HepG2 (cell line): ENCODE results near the gene PRR29. TPM values are rescaled to one million over a fixed set of nuclear protein-coding genes. Genes with fewer than 3 reads are reported as not detected.

Source experiments
- CC2D1A ChIP-seq: sonication (generic); formaldehyde crosslinking; IDR thresholded peaks from 2 replicates; pipeline ENCODE4 v1.8.1; 2023; ENCODE audit warnings: mild to moderate bottlenecking, missing genetic modification reagents
- CEBPB ChIP-seq: IDR thresholded peaks from 2 replicates; pipeline ENCODE4 v1.6.1; 2011; ENCODE audit warnings: low read depth, low read length, improper control_type of control experiment, borderline replicate concordance
- CHCHD3 ChIP-seq: sonication (generic); formaldehyde crosslinking; IDR thresholded peaks from 2 replicates; pipeline ENCODE4 v1.8.0; 2022; ENCODE audit warnings: mild to moderate bottlenecking, missing genetic modification reagents, moderate library complexity
- CREB1 ChIP-seq, 2 experiments: fragments of 450-650 bp in 1 of 2; IDR thresholded peaks; 2 replicates each; pipeline ENCODE4 v1.6.1; 2016 to 2017; ENCODE audit warnings: control low read depth in 1 of 2, mild to moderate bottlenecking in 1 of 2, missing compliant biosample characterization in 1 of 2, missing genetic modification characterization in 1 of 2
- FOSL2 ChIP-seq: sonication (generic); formaldehyde crosslinking; IDR thresholded peaks from 2 replicates; pipeline ENCODE4 v1.4.0; 2020; ENCODE audit warnings: missing genetic modification reagents
- NCOR1 ChIP-seq: fragments of 200-600 bp; sonication (generic); IDR thresholded peaks from 2 replicates; pipeline ENCODE4 v1.7.0; 2017; ENCODE audit warnings: antibody characterized with exemption, low read length, borderline replicate concordance
- NR2F6 ChIP-seq, 2 experiments: IDR thresholded peaks; 2 replicates each; pipeline ENCODE4 v1.6.1; 2016; ENCODE audit warnings: antibody characterized with exemption in 1 of 2, mild to moderate bottlenecking in 1 of 2
- PCBP1 ChIP-seq: fragments of 200-400 bp; formaldehyde crosslinking; IDR thresholded peaks from 2 replicates; pipeline ENCODE4 v1.6.1; 2017; ENCODE audit warnings: mild to moderate bottlenecking, low read depth, low read length, borderline replicate concordance
- SOX6 ChIP-seq, 2 experiments: fragments of 450-650 bp in 1 of 2; sonication (generic) in 1 of 2; formaldehyde crosslinking in 1 of 2; IDR thresholded peaks; 2 replicates each; pipeline versions ENCODE4 v1.4.0 to v1.6.1; 2017 to 2020; ENCODE audit warnings: antibody characterized with exemption in 1 of 2, mild to moderate bottlenecking in 1 of 2, missing genetic modification reagents in 1 of 2
- SPEN ChIP-seq: sonication (generic); formaldehyde crosslinking; IDR thresholded peaks from 2 replicates; pipeline ENCODE4 v1.5.1; 2020; ENCODE audit warnings: low read depth, mild to moderate bottlenecking, missing genetic modification reagents
- SRSF1 ChIP-seq: fragments of 200-400 bp; formaldehyde crosslinking; optimal IDR thresholded peaks from 2 replicates; pipeline ENCODE3; 2017; ENCODE audit warnings: mild to moderate bottlenecking, low read depth, low read length, moderate library complexity
- YY1 ChIP-seq: IDR thresholded peaks from 2 replicates; pipeline ENCODE4 v1.6.1; 2011; ENCODE audit warnings: low read length, low read depth, moderate library complexity, mild to moderate bottlenecking; ENCODE audit not compliant: insufficient read depth, insufficient replicate concordance
- ZFP1 ChIP-seq: IDR thresholded peaks from 2 replicates; pipeline ENCODE4 v1.6.1; 2016
- ZFP82 ChIP-seq: sonication (generic); formaldehyde crosslinking; IDR thresholded peaks from 2 replicates; pipeline ENCODE4 v1.5.1; 2020; ENCODE audit warnings: mild to moderate bottlenecking, missing genetic modification reagents, borderline replicate concordance
- ZMYM2 ChIP-seq: sonication (generic); formaldehyde crosslinking; IDR thresholded peaks from 2 replicates; pipeline ENCODE4 v1.8.0; 2022; ENCODE audit warnings: mild to moderate bottlenecking, missing genetic modification reagents
- ZNF33A ChIP-seq: sonication (generic); formaldehyde crosslinking; IDR thresholded peaks from 2 replicates; pipeline ENCODE4 v1.5.1; 2020; ENCODE audit warnings: missing genetic modification reagents, mild to moderate bottlenecking, moderate library complexity, borderline replicate concordance
- ZNF432 ChIP-seq: sonication (generic); formaldehyde crosslinking; IDR thresholded peaks from 2 replicates; pipeline ENCODE4 v1.5.0; 2020; ENCODE audit warnings: missing genetic modification reagents, mild to moderate bottlenecking, borderline replicate concordance
- polyA plus RNA-seq, 8 experiments: library from polyadenylated mRNA; depleted of rRNA in 3 of 8; stranded (reverse) in 7 of 8; unstranded in 1 of 8; fragments of >200 nt; fragmentation: Illumina TruSeq in 4 of 8; extraction: Trizol in 4 of 8; gene quantifications; 2 replicates each; pipeline versions ENCODE4 v1.2.1 to v1.2.3, GENCODE V29; 2011 to 2016; ENCODE audit warnings: low read depth in 4 of 8, missing spikeins in 1 of 8, mixed read lengths in 1 of 8; ENCODE audit not compliant: insufficient read depth in 1 of 8
- total RNA-seq, 5 experiments: library from RNA; depleted of rRNA; stranded (reverse); fragments of >200 nt; fragmentation: Illumina TruSeq; extraction: Trizol; gene quantifications; 2 replicates each; pipeline ENCODE4 v1.2.3, GENCODE V29; 2016; ENCODE audit warnings: low read depth in 1 of 5
- TF ChIP-seq, protein P1 (sequence below): sonication (generic); formaldehyde crosslinking; IDR thresholded peaks from 2 replicates; pipeline ENCODE4 v1.4.0; 2020; ENCODE audit warnings: missing genetic modification reagents, borderline replicate concordance
- TF ChIP-seq, protein P2 (sequence below): sonication (generic); formaldehyde crosslinking; conservative IDR thresholded peaks from 2 replicates; pipeline ENCODE4 v1.4.0; 2020; ENCODE audit warnings: mild to moderate bottlenecking, missing genetic modification reagents, moderate library complexity
- TF ChIP-seq, protein P3 (sequence below): sonication (generic); formaldehyde crosslinking; IDR thresholded peaks from 2 replicates; pipeline ENCODE4 v1.8.0; 2022; ENCODE audit warnings: missing genetic modification reagents, low read depth, mild to moderate bottlenecking, borderline replicate concordance
- TF ChIP-seq, protein P4 (sequence below): sonication (generic); formaldehyde crosslinking; conservative IDR thresholded peaks from 2 replicates; pipeline ENCODE4 v1.4.0; 2020; ENCODE audit warnings: missing genetic modification reagents

Gene PRR29
- total and polyA plus RNA-seq, 2 of the 13 experiments (the other 11 are each of a cell fraction or from before 2014, with no cell fraction given): 0.07 to 0.20 TPM

DNA sequence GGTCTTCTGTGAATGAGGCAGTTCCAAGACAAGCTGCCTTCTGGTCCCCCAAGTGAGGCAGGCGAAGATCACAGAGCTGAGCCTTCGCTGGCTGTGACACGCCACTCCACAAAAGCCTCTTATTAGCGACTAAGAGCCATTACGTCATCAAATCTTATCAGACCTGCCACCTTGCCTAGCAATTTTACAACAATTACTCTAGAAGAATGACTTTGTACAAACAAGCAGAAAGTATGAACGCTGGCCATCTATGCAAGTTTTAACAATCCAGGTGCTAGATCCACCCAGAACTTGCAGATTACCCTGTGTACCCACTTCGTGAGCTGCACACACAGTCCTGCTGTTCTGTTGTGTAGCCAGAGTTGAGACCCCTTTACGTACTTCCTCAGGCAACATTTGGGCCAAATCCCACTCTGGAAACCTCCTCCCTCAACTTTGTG is 26.1 kb downstream of the PRR29 start (continued):
- TF ChIP-seq, protein P1, sequence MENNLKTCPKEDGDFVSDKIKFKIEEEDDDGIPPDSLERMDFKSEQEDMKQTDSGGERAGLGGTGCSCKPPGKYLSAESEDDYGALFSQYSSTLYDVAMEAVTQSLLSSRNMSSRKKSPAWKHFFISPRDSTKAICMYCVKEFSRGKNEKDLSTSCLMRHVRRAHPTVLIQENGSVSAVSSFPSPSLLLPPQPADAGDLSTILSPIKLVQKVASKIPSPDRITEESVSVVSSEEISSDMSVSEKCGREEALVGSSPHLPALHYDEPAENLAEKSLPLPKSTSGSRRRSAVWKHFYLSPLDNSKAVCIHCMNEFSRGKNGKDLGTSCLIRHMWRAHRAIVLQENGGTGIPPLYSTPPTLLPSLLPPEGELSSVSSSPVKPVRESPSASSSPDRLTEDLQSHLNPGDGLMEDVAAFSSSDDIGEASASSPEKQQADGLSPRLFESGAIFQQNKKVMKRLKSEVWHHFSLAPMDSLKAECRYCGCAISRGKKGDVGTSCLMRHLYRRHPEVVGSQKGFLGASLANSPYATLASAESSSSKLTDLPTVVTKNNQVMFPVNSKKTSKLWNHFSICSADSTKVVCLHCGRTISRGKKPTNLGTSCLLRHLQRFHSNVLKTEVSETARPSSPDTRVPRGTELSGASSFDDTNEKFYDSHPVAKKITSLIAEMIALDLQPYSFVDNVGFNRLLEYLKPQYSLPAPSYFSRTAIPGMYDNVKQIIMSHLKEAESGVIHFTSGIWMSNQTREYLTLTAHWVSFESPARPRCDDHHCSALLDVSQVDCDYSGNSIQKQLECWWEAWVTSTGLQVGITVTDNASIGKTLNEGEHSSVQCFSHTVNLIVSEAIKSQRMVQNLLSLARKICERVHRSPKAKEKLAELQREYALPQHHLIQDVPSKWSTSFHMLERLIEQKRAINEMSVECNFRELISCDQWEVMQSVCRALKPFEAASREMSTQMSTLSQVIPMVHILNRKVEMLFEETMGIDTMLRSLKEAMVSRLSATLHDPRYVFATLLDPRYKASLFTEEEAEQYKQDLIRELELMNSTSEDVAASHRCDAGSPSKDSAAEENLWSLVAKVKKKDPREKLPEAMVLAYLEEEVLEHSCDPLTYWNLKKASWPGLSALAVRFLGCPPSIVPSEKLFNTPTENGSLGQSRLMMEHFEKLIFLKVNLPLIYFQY (CRISPR knock-in tag): no peak
- TF ChIP-seq NR2F6 (IDR thresholded peaks at IDR 0.05) (no peak), NR2F6 (CRISPR knock-in tag; IDR thresholded peaks at IDR 0.05) (no peak), ZNF33A (no peak), SRSF1 (no peak), FOSL2 (CRISPR knock-in tag) (no peak), CHCHD3 (CRISPR knock-in tag) (no peak), ZNF432 (CRISPR knock-in tag) (no peak), CC2D1A (CRISPR knock-in tag) (no peak), ZMYM2 (CRISPR knock-in tag) (no peak), CEBPB (0 out of 2 replicates have a peak, but pooled peaks have one; percentile 13), NCOR1 (no peak), ZFP1 (CRISPR knock-in tag) (no peak), SPEN (CRISPR knock-in tag) (no peak), YY1 (no peak), PCBP1 (no peak), ZFP82 (CRISPR knock-in tag) (0 out of 2 replicates have a peak, but pooled peaks have one; percentile 7), CREB1 (IDR thresholded peaks at IDR 0.05) (peak; percentile 89), CREB1 (CRISPR knock-in tag; IDR thresholded peaks at IDR 0.05) (no peak), SOX6 (IDR thresholded peaks at IDR 0.05) (no peak), SOX6 (CRISPR knock-in tag; IDR thresholded peaks at IDR 0.05) (no peak)
- TF ChIP-seq, protein P2, sequence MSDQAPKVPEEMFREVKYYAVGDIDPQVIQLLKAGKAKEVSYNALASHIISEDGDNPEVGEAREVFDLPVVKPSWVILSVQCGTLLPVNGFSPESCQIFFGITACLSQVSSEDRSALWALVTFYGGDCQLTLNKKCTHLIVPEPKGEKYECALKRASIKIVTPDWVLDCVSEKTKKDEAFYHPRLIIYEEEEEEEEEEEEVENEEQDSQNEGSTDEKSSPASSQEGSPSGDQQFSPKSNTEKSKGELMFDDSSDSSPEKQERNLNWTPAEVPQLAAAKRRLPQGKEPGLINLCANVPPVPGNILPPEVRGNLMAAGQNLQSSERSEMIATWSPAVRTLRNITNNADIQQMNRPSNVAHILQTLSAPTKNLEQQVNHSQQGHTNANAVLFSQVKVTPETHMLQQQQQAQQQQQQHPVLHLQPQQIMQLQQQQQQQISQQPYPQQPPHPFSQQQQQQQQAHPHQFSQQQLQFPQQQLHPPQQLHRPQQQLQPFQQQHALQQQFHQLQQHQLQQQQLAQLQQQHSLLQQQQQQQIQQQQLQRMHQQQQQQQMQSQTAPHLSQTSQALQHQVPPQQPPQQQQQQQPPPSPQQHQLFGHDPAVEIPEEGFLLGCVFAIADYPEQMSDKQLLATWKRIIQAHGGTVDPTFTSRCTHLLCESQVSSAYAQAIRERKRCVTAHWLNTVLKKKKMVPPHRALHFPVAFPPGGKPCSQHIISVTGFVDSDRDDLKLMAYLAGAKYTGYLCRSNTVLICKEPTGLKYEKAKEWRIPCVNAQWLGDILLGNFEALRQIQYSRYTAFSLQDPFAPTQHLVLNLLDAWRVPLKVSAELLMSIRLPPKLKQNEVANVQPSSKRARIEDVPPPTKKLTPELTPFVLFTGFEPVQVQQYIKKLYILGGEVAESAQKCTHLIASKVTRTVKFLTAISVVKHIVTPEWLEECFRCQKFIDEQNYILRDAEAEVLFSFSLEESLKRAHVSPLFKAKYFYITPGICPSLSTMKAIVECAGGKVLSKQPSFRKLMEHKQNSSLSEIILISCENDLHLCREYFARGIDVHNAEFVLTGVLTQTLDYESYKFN (CRISPR knock-in tag): no peak
- TF ChIP-seq, protein P3, sequence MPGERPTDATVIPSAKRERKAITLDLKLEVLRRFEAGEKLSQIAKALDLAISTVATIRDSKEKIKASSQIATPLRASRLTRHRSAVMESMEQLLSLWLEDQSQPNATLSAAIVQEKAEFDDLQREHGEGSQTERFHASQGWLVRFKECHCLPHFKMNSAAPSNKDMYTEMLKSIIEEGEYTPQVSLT: no peak
- TF ChIP-seq, protein P4, sequence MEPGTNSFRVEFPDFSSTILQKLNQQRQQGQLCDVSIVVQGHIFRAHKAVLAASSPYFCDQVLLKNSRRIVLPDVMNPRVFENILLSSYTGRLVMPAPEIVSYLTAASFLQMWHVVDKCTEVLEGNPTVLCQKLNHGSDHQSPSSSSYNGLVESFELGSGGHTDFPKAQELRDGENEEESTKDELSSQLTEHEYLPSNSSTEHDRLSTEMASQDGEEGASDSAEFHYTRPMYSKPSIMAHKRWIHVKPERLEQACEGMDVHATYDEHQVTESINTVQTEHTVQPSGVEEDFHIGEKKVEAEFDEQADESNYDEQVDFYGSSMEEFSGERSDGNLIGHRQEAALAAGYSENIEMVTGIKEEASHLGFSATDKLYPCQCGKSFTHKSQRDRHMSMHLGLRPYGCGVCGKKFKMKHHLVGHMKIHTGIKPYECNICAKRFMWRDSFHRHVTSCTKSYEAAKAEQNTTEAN: no peak
